BLaER1 treated with 17β-estradiol and CSF1 and Interleukin-3, amounts not matched to agents 10 nM and 100 nM (cell line): Measurements from ENCODE around the gene METTL3.

Experiments used
- H3K27ac ChIP-seq, 11 experiments: shearing (Covaris generic); formaldehyde crosslinking; 2 replicates each; pipeline ENCODE4 v1.8.1; 2022
- H3K27me3 ChIP-seq, 11 experiments: shearing (Covaris generic); formaldehyde crosslinking; 2 replicates each; pipeline ENCODE4 v1.8.1; 2022
- H3K36me3 ChIP-seq, 11 experiments: shearing (Covaris generic); formaldehyde crosslinking; 2 replicates each; pipeline ENCODE4 v1.8.1; 2022
- H3K4me1 ChIP-seq, 10 experiments: shearing (Covaris generic); formaldehyde crosslinking; 2 replicates each; pipeline ENCODE4 v1.8.1; 2022
- H3K4me2 ChIP-seq, 11 experiments: shearing (Covaris generic); formaldehyde crosslinking; 2 replicates each; pipeline ENCODE4 v1.8.1; 2022
- H3K4me3 ChIP-seq, 10 experiments: shearing (Covaris generic); formaldehyde crosslinking; 2 replicates each; pipeline ENCODE4 v1.8.1; 2022
- H3K9ac ChIP-seq, 11 experiments: shearing (Covaris generic); formaldehyde crosslinking; 2 replicates each; pipeline ENCODE4 v1.8.1; 2022
- H3K9me3 ChIP-seq, 11 experiments: shearing (Covaris generic); formaldehyde crosslinking; replicated peaks in 1 of 11; 2 replicates each; pipeline ENCODE4 v1.8.1; 2022
- H4K20me1 ChIP-seq, 11 experiments: shearing (Covaris generic); formaldehyde crosslinking; 2 replicates each; pipeline ENCODE4 v1.8.1; 2022
- Cebpa-rat ChIP-seq, 11 experiments: shearing (Covaris generic); IDR thresholded peaks; 2 replicates each; pipeline ENCODE4 v1.8.1; 2022

Gene METTL3

DNA sequence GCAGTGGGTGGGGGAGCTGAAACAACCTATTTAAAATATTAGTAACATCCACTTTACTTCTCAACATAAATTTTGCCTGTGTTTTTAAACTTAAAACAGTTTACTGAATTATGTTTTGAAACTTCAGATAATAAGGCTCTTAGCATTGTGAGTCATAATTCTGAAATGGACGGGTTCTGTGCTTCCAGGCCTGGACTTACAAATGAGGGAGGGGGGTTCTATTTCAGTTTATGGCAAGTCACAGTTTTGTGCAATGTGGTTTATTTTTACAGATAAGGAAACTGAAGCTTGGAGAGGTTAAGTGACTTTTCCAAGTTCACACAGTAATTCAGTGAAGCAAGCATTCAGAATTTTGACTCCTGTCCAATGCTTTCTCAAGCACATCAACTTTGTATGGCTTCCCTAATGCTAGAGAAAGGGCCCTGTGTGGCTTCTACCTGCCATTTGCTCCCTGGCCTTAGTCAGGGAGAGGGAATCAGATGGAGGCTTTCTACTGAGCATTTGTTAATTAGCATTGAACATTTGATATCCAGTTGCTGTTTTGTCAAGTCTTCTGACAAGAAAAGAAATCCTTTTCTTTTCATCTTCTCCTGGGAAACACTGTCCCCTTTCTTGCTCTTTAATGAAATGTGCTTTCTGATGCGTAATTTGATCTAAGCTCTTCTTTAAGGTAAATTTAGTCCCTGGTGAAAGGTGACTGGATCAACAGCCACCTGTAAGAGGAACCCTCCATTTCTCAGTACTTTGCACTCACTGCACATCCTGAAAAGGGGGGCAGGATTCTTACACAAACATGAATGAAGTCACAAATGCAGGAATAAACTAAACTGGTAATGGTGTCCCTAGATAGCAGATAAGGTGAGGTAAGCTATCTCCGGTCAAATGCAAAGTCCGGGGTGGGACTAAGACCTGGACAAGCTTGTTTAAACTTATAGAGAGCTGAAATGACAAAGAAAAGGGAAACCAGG, 17.5 kb upstream of the METTL3 start:
- no peak overlapping the region for H3K9ac ChIP-seq
- H3K36me3 ChIP-seq, result no peaks in the 10 kb centered on the region
- no peak overlapping the region; a peak in 1 of 22 replicates for H3K4me2 ChIP-seq
- H3K4me1 ChIP-seq, result peaks cover 12 to 31% (median 24%) of the 10 kb centered on the region in 10 experiments
- H3K27me3 ChIP-seq, result peaks cover 0 to 5% (median 0%) of the 10 kb centered on the region in 11 experiments; a peak in 1 of 22 replicates
- H3K4me3 ChIP-seq, result no peak overlapping the region
- H4K20me1 ChIP-seq, result no peaks in the 10 kb centered on the region
- H3K27ac ChIP-seq, result no peak overlapping the region
- no peak for TF ChIP-seq Cebpa-rat (IDR thresholded peaks at IDR 0.05)
- H3K9me3 ChIP-seq, result no peaks in the 10 kb centered on the region

DNA sequence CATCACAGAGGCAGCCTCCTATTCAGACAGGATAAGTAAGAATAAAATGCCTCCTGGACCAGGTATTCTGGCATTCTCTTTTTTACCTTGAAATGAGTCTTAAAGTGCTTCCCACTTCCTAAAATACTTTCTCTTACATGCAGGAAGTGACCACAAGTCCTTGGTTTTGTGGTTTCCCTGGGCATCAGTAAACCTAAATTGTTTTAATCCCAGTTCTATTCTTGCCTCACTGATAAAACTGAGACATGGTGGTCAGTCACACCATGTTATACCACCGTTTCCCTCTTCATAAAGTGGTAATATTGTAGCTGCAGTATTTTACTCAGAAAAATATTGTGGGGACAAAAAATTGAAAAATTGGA, 16.2 kb upstream of the METTL3 start:
- Histone ChIP-seq H3K4me3 (peak overlapping the region in 1 of 10 experiments; percentile 62; a peak in 1 of 20 replicates), H3K27me3 (peaks cover 0 to 5% (median 0%) of the 10 kb centered on the region in 11 experiments; a peak in 1 of 22 replicates), H3K27ac (no peak overlapping the region), H3K36me3 (no peaks in the 10 kb centered on the region), H3K4me2 (peak overlapping the region; percentile 69 to 93 (median 87)), H3K9ac (peak overlapping the region in 2 of 11 experiments; percentile 74 to 79; a peak in 1 of 22 replicates), H4K20me1 (no peaks in the 10 kb centered on the region), H3K9me3 (no peaks in the 10 kb centered on the region), H3K4me1 (peaks cover 12 to 31% (median 24%) of the 10 kb centered on the region in 10 experiments)
- TF ChIP-seq Cebpa-rat (IDR thresholded peaks at IDR 0.05), result no peak

GRCh38 chr14:21526672-21527317, 15.7 kb upstream of the METTL3 start:
- no peaks in the 10 kb centered on the region for H4K20me1 ChIP-seq
- peaks cover 0 to 5% (median 0%) of the 10 kb centered on the region in 11 experiments; a peak in 1 of 22 replicates for H3K27me3 ChIP-seq
- H3K4me3 ChIP-seq, result peak overlapping the region; percentile 54 to 74 (median 66)
- H3K9me3 ChIP-seq, result no peaks in the 10 kb centered on the region
- peak overlapping the region; percentile 51 to 79 (median 68); a peak in 19 of 22 replicates for H3K9ac ChIP-seq
- peak overlapping the region in 3 of 11 experiments; percentile 7 to 67 (median 53); a peak in 3 of 22 replicates for H3K27ac ChIP-seq
- no peak for TF ChIP-seq Cebpa-rat (IDR thresholded peaks at IDR 0.05)
- peak overlapping the region; percentile 69 to 93 (median 87) for H3K4me2 ChIP-seq
- H3K4me1 ChIP-seq, result peaks cover 12 to 31% (median 24%) of the 10 kb centered on the region in 10 experiments
- no peaks in the 10 kb centered on the region; a peak in 1 of 22 replicates for H3K36me3 ChIP-seq

DNA sequence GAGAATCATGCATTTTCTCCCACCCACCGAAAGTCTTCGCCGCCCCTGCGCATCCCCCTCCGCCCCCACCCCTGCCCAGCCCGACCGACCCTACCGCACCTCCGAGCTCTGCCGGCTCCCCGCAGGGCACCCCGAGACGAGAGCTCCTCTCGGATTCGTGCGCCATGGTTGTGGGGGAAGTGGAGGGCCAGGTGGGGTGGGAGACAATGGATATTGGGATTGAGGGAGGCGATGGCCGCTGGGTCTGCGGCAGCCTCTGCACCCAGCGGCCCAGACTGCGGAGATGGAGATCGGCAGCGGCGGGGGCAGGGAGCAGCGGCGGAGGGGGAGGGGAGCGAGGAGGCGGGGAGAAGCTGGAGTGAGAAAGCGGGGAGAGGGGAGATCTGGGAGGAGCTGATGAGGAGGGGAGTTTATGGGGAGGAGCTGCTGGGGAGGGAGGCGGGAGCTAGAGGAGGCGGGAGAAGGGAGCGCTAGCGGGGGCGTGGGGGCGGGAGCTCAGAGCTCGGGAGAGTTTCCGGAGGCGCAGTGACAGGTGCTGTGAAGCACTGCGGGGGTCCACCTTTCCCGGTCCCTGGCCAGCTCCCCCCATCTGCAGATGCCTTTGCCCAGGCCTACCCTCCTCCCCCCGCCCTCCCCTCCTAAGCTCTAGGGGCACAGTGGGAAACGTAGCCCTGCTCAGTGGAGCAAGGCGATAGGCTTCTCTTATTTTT, 15.0 kb upstream of the METTL3 start, which contains the start of gene SALL2:
Gene SALL2 (minus strand): TSS at position 385 of the 710 bp plus-strand sequence. CDS start 219 bp downstream, at position 166.
- Histone ChIP-seq H3K36me3 (no peaks in the 10 kb centered on the region; a peak in 1 of 22 replicates), H3K4me1 (peaks cover 12 to 31% (median 24%) of the 10 kb centered on the region in 10 experiments), H3K9me3 (no peaks in the 10 kb centered on the region), H3K27me3 (peaks cover 0 to 5% (median 0%) of the 10 kb centered on the region in 11 experiments; a peak in 1 of 22 replicates), H4K20me1 (no peaks in the 10 kb centered on the region), H3K27ac (peak within 1 kb of the TSS in 8 of 11 experiments; percentile 7 to 67 (median 42); a peak in 12 of 22 replicates), H3K4me3 (peak within 1 kb of the TSS; percentile 54 to 74 (median 66)), H3K4me2 (peak within 1 kb of the TSS; percentile 77 to 93 (median 87)), H3K9ac (peak within 1 kb of the TSS; percentile 51 to 79 (median 68); a peak in 20 of 22 replicates)
- TF ChIP-seq Cebpa-rat (IDR thresholded peaks at IDR 0.05), result no peak

DNA sequence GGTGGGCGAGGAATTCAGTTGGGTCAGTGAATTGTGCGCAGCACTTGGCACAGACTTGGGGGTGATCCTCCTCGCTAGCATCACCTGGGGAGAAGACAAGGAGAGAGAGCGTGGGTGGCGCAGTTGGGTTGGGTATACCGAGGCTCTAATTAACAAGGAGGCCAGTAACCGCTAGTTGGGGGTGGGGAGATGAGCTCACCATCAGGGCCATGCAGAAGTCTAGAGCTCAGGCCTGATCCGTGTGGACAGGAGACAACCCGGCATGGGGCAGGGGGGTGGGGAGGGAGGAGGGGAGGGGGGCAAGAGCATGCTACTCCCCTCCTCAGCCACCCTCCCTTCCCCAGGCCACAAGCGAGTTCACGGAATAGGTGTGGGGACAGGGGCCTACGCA, 14.4 kb upstream of the METTL3 start:
- Histone ChIP-seq H3K4me3 (peak overlapping the region; percentile 54 to 74 (median 66); a peak in 19 of 20 replicates), H3K4me1 (peaks cover 12 to 31% (median 24%) of the 10 kb centered on the region in 10 experiments), H4K20me1 (no peaks in the 10 kb centered on the region), H3K36me3 (no peaks in the 10 kb centered on the region; a peak in 1 of 22 replicates), H3K4me2 (peak overlapping the region; percentile 52 to 93 (median 87)), H3K27ac (peak overlapping the region in 2 of 11 experiments; percentile 53 to 60; a peak in 4 of 22 replicates), H3K9ac (peak overlapping the region in 8 of 11 experiments; percentile 58 to 79 (median 71); a peak in 12 of 22 replicates), H3K27me3 (peaks cover 0 to 5% (median 0%) of the 10 kb centered on the region in 11 experiments; a peak in 1 of 22 replicates), H3K9me3 (no peaks in the 10 kb centered on the region)
- no peak for TF ChIP-seq Cebpa-rat (IDR thresholded peaks at IDR 0.05)

DNA sequence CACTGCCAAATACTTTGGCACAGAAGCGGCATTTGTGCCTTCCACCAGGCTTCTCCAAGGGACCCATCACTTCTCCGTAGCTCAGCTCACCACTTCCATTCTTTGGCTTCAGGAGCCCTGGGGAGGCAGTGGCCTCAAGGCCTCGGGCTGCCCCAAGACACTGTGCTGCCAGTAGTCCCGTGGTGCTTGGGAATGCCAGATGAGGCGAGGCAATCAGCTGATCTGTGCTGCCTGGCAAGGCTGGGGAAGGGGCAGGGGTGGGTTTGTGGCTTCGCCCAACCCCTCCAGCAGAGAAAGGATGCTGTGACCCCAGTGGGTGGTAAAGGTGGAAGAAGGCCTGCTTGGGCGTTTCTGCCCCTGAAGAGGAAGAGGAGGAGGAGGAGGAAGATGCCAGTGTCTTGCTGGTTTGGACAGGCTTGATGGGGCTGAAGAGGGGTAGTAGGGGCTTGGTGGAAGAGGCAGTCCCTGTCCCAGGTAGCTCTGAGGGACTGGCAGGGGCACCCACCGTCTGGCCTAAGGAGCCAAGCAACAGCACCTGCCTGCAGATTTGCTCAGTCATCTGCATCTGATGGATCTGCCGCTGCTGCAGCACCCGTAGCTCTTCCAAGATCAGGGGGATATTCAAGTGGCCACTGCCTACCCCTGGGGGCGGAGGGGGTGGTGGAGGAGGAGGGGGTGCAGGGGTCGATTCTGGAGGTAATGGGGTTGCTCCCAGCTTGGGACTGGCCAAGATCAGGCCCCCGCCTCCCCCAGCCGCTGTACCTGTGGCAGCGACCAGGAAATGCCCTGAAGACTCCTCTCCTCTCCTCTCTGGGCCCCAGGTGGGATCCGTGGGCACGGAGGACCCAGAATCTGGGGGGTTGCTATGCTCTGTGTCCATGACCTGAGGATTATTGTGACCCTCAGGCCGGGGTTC, 13.7 kb upstream of the METTL3 start:
- H4K20me1 ChIP-seq, result no peaks in the 10 kb centered on the region
- peak overlapping the region in 6 of 10 experiments; percentile 25 to 74 (median 67); a peak in 9 of 20 replicates for H3K4me3 ChIP-seq
- H3K36me3 ChIP-seq, result no peaks in the 10 kb centered on the region; a peak in 1 of 22 replicates
- no peak for TF ChIP-seq Cebpa-rat (IDR thresholded peaks at IDR 0.05)
- peak overlapping the region in 10 of 11 experiments; percentile 24 to 93 (median 87); a peak in 18 of 22 replicates for H3K4me2 ChIP-seq
- H3K27me3 ChIP-seq, result peaks cover 0 to 5% (median 0%) of the 10 kb centered on the region in 11 experiments; a peak in 1 of 22 replicates
- no peak overlapping the region; a peak in 1 of 22 replicates for H3K27ac ChIP-seq
- H3K4me1 ChIP-seq, result peaks cover 12 to 31% (median 24%) of the 10 kb centered on the region in 10 experiments
- peak overlapping the region in 4 of 11 experiments; percentile 61 to 79 (median 76); a peak in 6 of 22 replicates for H3K9ac ChIP-seq
- H3K9me3 ChIP-seq, result no peaks in the 10 kb centered on the region

DNA sequence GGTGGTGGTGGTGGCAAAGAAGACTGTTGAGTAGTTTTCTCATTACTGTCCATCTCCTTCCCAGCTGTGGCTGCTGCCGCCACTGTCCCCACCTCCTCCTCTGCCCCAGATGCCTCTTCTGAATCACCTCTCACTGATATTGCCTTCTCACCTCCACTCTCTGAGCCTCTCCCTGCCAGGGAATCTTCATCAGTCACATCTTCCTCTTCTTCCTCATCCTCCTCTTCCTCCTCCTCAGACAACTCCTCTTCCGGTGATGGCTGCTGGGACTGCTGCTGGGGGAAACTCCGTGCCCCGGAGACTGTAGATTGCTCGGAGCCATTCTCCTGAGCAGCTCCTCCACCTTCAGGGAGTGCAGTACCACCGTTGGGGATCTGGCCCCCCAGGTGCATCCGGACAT, 12.1 kb upstream of the METTL3 start:
- Histone ChIP-seq H3K4me3 (no peak overlapping the region), H3K9ac (no peak overlapping the region), H3K4me2 (no peak overlapping the region), H3K9me3 (no peaks in the 10 kb centered on the region), H3K27me3 (no peaks in the 10 kb centered on the region), H3K4me1 (peaks cover 12 to 31% (median 24%) of the 10 kb centered on the region in 10 experiments), H4K20me1 (no peaks in the 10 kb centered on the region), H3K27ac (no peak overlapping the region), H3K36me3 (no peaks in the 10 kb centered on the region; a peak in 1 of 22 replicates)
- no peak for TF ChIP-seq Cebpa-rat (IDR thresholded peaks at IDR 0.05)
